Measurements from ENCODE around the gene CRYAA.
"Not testable (repeated sequence)": the region's sequence is repeated elsewhere in the genome, so short reads cannot be mapped to it uniquely, and the experiment has no call there.

The CRYAA gene, protein sequence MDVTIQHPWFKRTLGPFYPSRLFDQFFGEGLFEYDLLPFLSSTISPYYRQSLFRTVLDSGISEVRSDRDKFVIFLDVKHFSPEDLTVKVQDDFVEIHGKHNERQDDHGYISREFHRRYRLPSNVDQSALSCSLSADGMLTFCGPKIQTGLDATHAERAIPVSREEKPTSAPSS

GRCh38 chr21:43168708-43169107 lies at the start of gene CRYAA:
CRYAA (plus strand) TSS chr21:43169008; CDS start chr21:43169100, 92 bp downstream.
- DNase-seq (ENCODE audit: low read depth); H3K4me3 ChIP-seq (ENCODE audit: low read length): not testable (repeated sequence)

DNA sequence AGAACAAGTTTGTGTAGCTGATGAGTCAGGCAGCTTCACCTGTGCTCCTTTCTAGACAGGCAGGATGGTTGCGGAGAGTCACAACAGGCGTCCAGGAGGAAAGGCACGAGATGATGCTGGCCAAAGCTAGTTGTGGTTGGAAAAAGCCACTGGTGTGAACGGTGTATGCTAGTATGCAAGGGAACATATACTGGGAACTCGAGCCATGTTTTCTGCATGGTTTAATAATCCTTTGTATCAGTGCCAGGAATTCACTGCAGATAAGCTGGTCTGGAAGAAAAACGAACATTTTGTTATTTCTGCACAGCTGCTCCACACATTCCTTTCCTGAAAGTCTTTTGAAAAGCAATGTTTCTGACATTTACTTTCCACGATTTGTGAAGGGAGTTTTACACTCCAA lies 38.7 kb upstream of the CRYAA start:
- H3K4me3 ChIP-seq (ENCODE audit: low read length); DNase-seq (ENCODE audit: low read depth): not testable (repeated sequence)

GRCh38 chr21:43134520-43134919 lies 34.3 kb upstream of the CRYAA start:
- not testable (repeated sequence) for H3K4me3 ChIP-seq (ENCODE audit: low read length); DNase-seq (ENCODE audit: low read depth)

DNA sequence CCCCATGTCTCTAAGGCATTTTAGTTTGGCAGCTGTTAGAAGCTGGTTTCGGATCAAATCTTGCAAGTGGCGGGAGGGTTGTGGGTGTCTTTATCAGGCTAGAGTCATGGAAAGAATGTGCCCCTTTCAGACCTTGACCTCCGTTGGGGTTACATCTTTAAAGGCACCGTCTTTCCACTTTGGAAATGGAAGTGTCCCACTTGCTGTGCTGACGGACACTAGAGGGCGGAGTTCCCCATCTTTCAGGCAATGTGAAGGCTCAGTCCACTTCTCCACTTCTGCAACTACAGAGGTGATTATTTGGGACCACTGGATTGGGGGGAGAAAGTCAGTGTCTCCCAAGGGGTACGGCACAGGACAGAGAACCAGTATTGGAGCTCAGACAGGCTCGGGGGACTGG lies 29.9 kb upstream of the CRYAA start:
- not testable (repeated sequence) for DNase-seq (ENCODE audit: low read depth); H3K4me3 ChIP-seq (ENCODE audit: low read length)

GRCh38 chr21:43141407-43141806 lies 27.4 kb upstream of the CRYAA start:
- not testable (repeated sequence) for H3K4me3 ChIP-seq (ENCODE audit: low read length); DNase-seq (ENCODE audit: low read depth)

DNA sequence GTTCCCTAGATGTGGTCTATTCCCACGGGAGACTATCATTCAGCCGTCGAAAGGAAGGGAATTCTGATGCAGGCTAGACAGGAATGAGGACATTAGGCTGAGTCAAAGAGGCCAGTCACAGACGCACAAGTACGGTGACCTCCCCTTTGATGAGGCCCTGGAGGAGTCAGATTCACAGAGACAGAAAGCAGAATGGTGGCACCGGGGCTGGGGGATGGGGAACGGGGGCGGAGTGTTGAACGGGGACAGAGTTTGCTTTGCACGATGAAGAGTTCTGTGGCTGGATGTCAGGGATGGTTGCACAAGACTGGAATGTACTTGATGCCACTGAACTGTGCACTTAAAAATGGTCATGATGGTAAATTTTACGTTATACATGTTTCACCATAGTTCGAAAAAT lies 22.2 kb upstream of the CRYAA start:
- not testable (repeated sequence) for DNase-seq (ENCODE audit: low read depth); H3K4me3 ChIP-seq (ENCODE audit: low read length)

GRCh38 chr21:43147999-43148398 lies 20.8 kb upstream of the CRYAA start:
- DNase-seq (ENCODE audit: low read depth); H3K4me3 ChIP-seq (ENCODE audit: low read length): not testable (repeated sequence)

DNA sequence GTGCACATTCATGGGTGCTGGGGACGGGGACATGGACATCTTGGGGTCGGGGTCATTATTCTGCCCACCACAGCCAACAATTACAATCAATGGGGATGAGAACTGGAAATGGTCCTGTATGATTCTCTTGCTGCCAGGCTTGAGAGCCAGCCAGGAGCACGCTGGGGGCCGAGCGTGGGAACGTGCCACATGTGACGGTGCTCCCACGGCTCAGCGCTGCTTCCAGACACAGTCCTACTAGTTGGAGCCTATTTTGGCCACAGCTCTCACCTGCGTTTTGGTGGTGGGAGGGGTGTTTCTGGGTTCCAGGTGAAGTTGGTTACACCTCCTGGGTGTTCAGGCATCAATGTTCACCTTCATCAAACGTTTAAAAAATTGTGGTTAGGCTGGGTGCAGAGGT lies 19.5 kb upstream of the CRYAA start:
- DNase-seq (ENCODE audit: low read depth); H3K4me3 ChIP-seq (ENCODE audit: low read length): not testable (repeated sequence)

GRCh38 chr21:43153601-43154000 lies 15.2 kb upstream of the CRYAA start:
- not testable (repeated sequence) for H3K4me3 ChIP-seq (ENCODE audit: low read length); DNase-seq (ENCODE audit: low read depth)

DNA sequence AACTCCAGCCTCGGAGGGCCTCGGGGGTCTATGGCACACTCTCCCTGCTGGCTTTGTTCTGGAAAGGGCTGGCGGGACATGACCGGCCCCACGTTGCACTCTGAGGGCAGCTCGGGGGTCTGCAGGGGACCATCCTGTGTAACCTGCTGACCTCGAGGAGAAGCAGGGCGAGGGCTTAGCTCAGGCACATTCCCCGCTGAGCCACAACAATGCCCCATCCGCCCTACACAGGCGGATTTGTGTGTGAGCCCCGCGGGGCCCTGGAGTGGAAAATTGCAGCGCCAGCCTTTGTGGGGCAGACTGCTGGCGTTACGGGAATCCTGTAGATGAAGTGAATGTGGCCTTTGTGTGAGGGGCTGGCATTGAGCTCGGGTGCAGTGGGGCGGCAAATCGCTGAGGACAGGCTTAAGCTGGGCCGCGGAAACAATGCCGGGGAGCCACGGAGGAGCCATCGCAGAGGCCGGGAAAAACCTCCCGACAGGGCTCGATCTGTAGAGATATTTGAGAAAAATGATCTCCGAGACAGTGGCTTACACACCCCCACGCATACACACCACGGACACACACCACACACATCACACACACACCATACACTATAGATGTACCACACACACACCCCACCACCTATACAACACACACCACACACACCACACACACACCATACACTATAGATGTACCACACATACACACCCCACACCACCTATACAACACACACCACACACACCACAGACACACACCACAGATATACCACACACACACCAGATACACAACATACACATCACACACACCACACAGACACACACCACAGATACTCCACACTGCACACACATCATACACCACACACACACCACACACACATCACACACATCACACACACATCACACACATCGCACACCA lies 9.3 kb upstream of the CRYAA start:
- DNase-seq (ENCODE audit: low read depth); H3K4me3 ChIP-seq (ENCODE audit: low read length): not testable (repeated sequence)

DNA sequence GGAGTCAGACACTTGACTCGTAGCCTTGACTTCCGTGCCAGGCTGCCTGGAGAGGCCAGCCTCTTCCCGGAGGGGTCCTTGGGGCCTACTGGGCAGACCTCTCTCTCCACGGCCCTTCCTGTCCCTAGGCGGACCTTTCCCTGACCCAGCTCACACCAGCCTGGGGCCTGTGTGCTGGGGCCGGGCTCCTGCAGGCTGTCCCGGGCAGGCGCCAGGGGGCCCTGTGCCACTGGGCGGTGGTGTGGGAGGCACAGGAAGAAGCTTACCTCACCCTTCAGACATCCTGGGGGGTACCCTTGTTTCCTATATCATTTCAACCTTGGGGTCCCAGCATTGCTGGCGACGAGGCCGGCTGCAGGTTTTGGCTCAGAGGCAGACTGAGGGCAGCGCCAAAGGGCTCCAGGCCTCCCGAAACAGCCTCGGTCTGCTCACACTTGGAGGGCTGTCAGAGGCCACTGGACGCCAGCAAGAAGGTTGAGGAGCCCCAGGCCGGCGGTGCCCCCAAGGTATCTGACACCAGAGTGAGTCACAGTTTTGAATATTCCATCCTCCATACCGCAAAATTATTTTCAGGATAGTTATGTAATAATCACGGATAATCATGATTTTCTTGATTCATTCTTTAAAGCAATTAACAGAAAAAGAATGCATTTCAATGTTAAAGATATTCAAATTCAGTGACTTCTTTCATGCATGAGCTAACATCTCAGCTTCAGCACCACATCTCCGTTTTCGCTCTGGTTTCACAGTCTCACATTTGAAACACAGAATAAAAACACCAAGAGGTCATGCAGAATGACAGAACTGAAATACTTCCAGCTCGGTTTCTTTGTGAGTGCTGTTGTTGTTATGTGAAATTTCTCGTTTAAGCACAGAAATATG lies 6.7 kb upstream of the CRYAA start:
- H3K4me3 ChIP-seq (ENCODE audit: low read length); DNase-seq (ENCODE audit: low read depth): not testable (repeated sequence)

- not testable (repeated sequence) for H3K4me3 ChIP-seq (ENCODE audit: low read length); DNase-seq (ENCODE audit: low read depth)
These were observed 6.1 kb upstream of the CRYAA start for GRCh38 chr21:43162708-43163205.

DNA sequence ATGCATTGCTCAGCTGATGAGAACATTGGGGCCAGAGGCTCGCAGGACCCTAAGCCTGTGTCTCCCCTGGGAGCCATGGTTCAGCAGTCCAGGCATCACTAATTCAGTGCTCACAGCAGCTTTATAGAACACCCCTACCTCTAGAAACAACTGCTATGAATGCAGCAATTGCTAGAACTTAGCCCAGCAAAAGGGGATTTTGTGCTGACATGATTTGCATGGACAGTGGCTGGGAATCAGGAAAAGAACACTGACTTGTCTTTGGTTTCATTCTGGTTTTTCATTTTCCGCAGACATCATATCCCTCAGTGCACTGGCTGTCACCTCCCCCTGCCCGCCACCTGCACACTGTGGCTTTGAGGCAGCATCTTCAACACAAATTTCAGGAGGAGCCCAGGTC lies 4.0 kb upstream of the CRYAA start:
- not testable (repeated sequence) for H3K4me3 ChIP-seq (ENCODE audit: low read length); DNase-seq (ENCODE audit: low read depth)

DNA sequence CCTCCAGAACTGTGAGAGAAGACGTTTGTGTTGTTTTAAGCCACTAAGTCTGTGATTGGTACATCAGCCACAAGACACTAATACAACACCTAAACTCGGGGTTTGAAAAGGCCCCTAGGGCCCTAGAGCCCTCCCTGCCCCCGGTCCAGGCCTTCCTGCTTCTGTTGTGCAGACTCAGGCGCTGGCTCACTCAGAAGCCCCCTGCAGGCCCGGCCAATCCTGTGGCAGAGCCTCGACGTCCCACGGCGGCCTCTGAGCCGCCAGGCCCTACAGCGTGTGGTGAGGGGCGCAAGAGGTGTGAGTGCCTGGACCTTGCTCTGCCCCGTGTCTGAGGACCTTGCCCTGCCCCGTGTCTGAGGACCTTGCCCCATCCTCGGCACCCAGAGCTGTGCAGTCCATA lies 3.1 kb upstream of the CRYAA start:
- H3K4me3 ChIP-seq (ENCODE audit: low read length); DNase-seq (ENCODE audit: low read depth): not testable (repeated sequence)

- not testable (repeated sequence) for H3K4me3 ChIP-seq (ENCODE audit: low read length)
These were observed 550 bp downstream of the CRYAA start for GRCh38 chr21:43169230-43169886.

GRCh38 chr21:43169891-43170290 lies 1.1 kb downstream of the CRYAA start:
- H3K4me3 ChIP-seq (ENCODE audit: low read length); DNase-seq (ENCODE audit: low read depth): not testable (repeated sequence)

More at GRCh38 chr21:43169230-43169886, 550 bp downstream of the CRYAA start:
- not testable (repeated sequence) for DNase-seq (ENCODE audit: low read depth)

DNA sequence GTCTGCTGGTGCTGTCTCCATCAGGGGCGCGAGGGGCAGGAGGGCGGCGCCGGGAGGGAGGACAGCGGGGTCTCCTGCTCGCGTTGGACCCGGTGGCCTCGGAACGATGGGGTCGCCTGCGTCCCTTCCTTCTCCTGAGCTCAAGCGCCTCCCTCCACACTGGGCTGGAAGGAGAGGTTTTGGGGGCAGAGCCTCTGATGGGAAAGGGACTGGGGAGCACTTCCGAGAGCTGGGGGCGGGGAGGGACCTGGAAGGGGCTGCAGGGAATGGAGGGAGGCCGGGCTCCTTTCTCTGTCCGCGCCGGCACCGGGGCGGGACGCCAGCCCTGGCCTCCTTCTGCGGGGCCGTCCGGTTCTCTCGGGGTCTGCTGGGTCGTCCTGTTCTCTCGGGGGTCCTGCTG lies 4.0 kb downstream of the CRYAA start:
- DNase-seq (ENCODE audit: low read depth); H3K4me3 ChIP-seq (ENCODE audit: low read length): not testable (repeated sequence)

GRCh38 chr21:43173438-43173837 lies 4.6 kb downstream of the CRYAA start:
- DNase-seq (ENCODE audit: low read depth) = not testable (repeated sequence)

GRCh38 chr21:43173930-43174329 lies 5.1 kb downstream of the CRYAA start:
- H3K4me3 ChIP-seq (ENCODE audit: low read length); DNase-seq (ENCODE audit: low read depth): not testable (repeated sequence)

More at GRCh38 chr21:43173438-43173837, 4.6 kb downstream of the CRYAA start:
- H3K4me3 ChIP-seq (ENCODE audit: low read length) = not testable (repeated sequence)
